NT2/D1 (cell line): ENCODE results near the gene CBX8.

Experiments used
- SUZ12 ChIP-seq: IDR thresholded peaks from 2 replicates; pipeline ENCODE4 v1.6.1; 2011; ENCODE audit not compliant: insufficient read length, insufficient read depth; ENCODE audit errors: extremely low read depth
- ZNF274 ChIP-seq: IDR thresholded peaks from 2 replicates; pipeline ENCODE4 v1.6.1; 2011; ENCODE audit warnings: mild to moderate bottlenecking, low read depth, low read length

GRCh38 chr17:79793924-79794304 is 3.0 kb downstream of the CBX8 start:
- TF ChIP-seq ZNF274 (no peak), SUZ12 (no peak)
